ENCODE measurements around the gene MRPL14.
A peak's percentile ranks its signal among the peaks of the same experiment; 100 is the strongest.
"Not testable (repeated sequence)": the region's sequence is repeated elsewhere in the genome, so short reads cannot be mapped to it uniquely, and the experiment has no call there.

Gene MRPL14

GRCh38 chr6:44102527-44102926 lies 24.7 kb downstream of the MRPL14 start:
- Histone ChIP-seq H3K4me3 (ENCODE audit: low read depth in 1 of 2, low read length in 2 of 2) (no peak overlapping the region), H3K27ac (ENCODE audit: low read depth, low read length) (no peak overlapping the region), H3K36me3 (ENCODE audit: control insufficient read depth in 1 of 2, insufficient read depth in 2 of 2, low read length in 2 of 2) (peaks cover 7 to 41% of the 10 kb centered on the region in 2 donors)

GRCh38 chr6:44101832-44102231 lies 25.4 kb downstream of the MRPL14 start:
- Histone ChIP-seq H3K36me3 (ENCODE audit: control insufficient read depth in 1 of 2, insufficient read depth in 2 of 2, low read length in 2 of 2) (peaks cover 7 to 37% of the 10 kb centered on the region in 2 donors), H3K9me3 (ENCODE audit: control insufficient read depth in 1 of 2, low read length in 2 of 2) (no peaks in the 10 kb centered on the region), H3K9ac (ENCODE audit: low read depth in 1 of 2, low read length in 2 of 2) (no peak overlapping the region), H3K27ac (ENCODE audit: low read depth, low read length) (no peak overlapping the region), H3K4me1 (ENCODE audit: control insufficient read depth in 1 of 2, insufficient read depth in 2 of 2, low read length in 2 of 2) (no peaks in the 10 kb centered on the region), H3K27me3 (ENCODE audit: control insufficient read depth in 1 of 2, insufficient read depth in 2 of 2, low read length in 2 of 2) (no peaks in the 10 kb centered on the region), H3K4me3 (ENCODE audit: low read depth in 1 of 2, low read length in 2 of 2) (no peak overlapping the region)

More at GRCh38 chr6:44102527-44102926, 24.7 kb downstream of the MRPL14 start:
- Histone ChIP-seq H3K9ac (ENCODE audit: low read depth in 1 of 2, low read length in 2 of 2) (no peak overlapping the region), H3K27me3 (ENCODE audit: control insufficient read depth in 1 of 2, insufficient read depth in 2 of 2, low read length in 2 of 2) (no peaks in the 10 kb centered on the region), H3K4me1 (ENCODE audit: control insufficient read depth in 1 of 2, insufficient read depth in 2 of 2, low read length in 2 of 2) (no peaks in the 10 kb centered on the region), H3K9me3 (ENCODE audit: control insufficient read depth in 1 of 2, low read length in 2 of 2) (no peaks in the 10 kb centered on the region)

GRCh38 chr6:44100088-44100550 lies 27.1 kb downstream of the MRPL14 start:
- H3K27ac ChIP-seq (ENCODE audit: low read depth, low read length): no peak overlapping the region
- no peaks in the 10 kb centered on the region for H3K9me3 ChIP-seq (ENCODE audit: control insufficient read depth in 1 of 2, low read length in 2 of 2)
- no peak overlapping the region for H3K9ac ChIP-seq (ENCODE audit: low read depth in 1 of 2, low read length in 2 of 2)
- no peak overlapping the region for H3K4me3 ChIP-seq (ENCODE audit: low read depth in 1 of 2, low read length in 2 of 2)
- peaks cover 8 to 10% of the 10 kb centered on the region in 2 donors for H3K4me1 ChIP-seq (ENCODE audit: control insufficient read depth in 1 of 2, insufficient read depth in 2 of 2, low read length in 2 of 2)
- no peaks in the 10 kb centered on the region for H3K27me3 ChIP-seq (ENCODE audit: control insufficient read depth in 1 of 2, insufficient read depth in 2 of 2, low read length in 2 of 2)
- peaks cover 7 to 26% of the 10 kb centered on the region in 2 donors for H3K36me3 ChIP-seq (ENCODE audit: control insufficient read depth in 1 of 2, insufficient read depth in 2 of 2, low read length in 2 of 2)

- H3K36me3 ChIP-seq (ENCODE audit: control insufficient read depth in 1 of 2, insufficient read depth in 2 of 2, low read length in 2 of 2): peaks cover 5 to 20% of the 10 kb centered on the region in 2 donors
- H3K9ac ChIP-seq (ENCODE audit: low read depth in 1 of 2, low read length in 2 of 2): no peak overlapping the region
- no peak overlapping the region for H3K4me3 ChIP-seq (ENCODE audit: low read depth in 1 of 2, low read length in 2 of 2)
- no peaks in the 10 kb centered on the region for H3K9me3 ChIP-seq (ENCODE audit: control insufficient read depth in 1 of 2, low read length in 2 of 2)
- H3K4me1 ChIP-seq (ENCODE audit: control insufficient read depth in 1 of 2, insufficient read depth in 2 of 2, low read length in 2 of 2): peaks cover 16 to 18% of the 10 kb centered on the region in 2 donors
- no peak overlapping the region for H3K27ac ChIP-seq (ENCODE audit: low read depth, low read length)
- no peaks in the 10 kb centered on the region for H3K27me3 ChIP-seq (ENCODE audit: control insufficient read depth in 1 of 2, insufficient read depth in 2 of 2, low read length in 2 of 2)
These were observed 28.1 kb downstream of the MRPL14 start for GRCh38 chr6:44099192-44099591.

- Histone ChIP-seq H3K36me3 (ENCODE audit: control insufficient read depth in 1 of 2, insufficient read depth in 2 of 2, low read length in 2 of 2) (peaks cover 0 to 12% of the 10 kb centered on the region in 2 donors), H3K9me3 (ENCODE audit: control insufficient read depth in 1 of 2, low read length in 2 of 2) (no peaks in the 10 kb centered on the region), H3K27ac (ENCODE audit: low read depth, low read length) (no peak overlapping the region), H3K27me3 (ENCODE audit: control insufficient read depth in 1 of 2, insufficient read depth in 2 of 2, low read length in 2 of 2) (no peaks in the 10 kb centered on the region), H3K4me3 (ENCODE audit: low read depth in 1 of 2, low read length in 2 of 2) (no peak overlapping the region), H3K4me1 (ENCODE audit: control insufficient read depth in 1 of 2, insufficient read depth in 2 of 2, low read length in 2 of 2) (peaks cover 22 to 23% of the 10 kb centered on the region in 2 donors), H3K9ac (ENCODE audit: low read depth in 1 of 2, low read length in 2 of 2) (no peak overlapping the region)
These were observed 29.4 kb downstream of the MRPL14 start for GRCh38 chr6:44097782-44098317.

GRCh38 chr6:44096612-44097011 lies 30.6 kb downstream of the MRPL14 start:
- Histone ChIP-seq H3K27ac (ENCODE audit: low read depth, low read length) (no peak overlapping the region), H3K27me3 (ENCODE audit: control insufficient read depth in 1 of 2, insufficient read depth in 2 of 2, low read length in 2 of 2) (no peaks in the 10 kb centered on the region), H3K36me3 (ENCODE audit: control insufficient read depth in 1 of 2, insufficient read depth in 2 of 2, low read length in 2 of 2) (peaks cover 0 to 12% of the 10 kb centered on the region in 2 donors), H3K4me3 (ENCODE audit: low read depth in 1 of 2, low read length in 2 of 2) (no peak overlapping the region), H3K4me1 (ENCODE audit: control insufficient read depth in 1 of 2, insufficient read depth in 2 of 2, low read length in 2 of 2) (peaks cover 22 to 23% of the 10 kb centered on the region in 2 donors), H3K9me3 (ENCODE audit: control insufficient read depth in 1 of 2, low read length in 2 of 2) (no peaks in the 10 kb centered on the region), H3K9ac (ENCODE audit: low read depth in 1 of 2, low read length in 2 of 2) (no peak overlapping the region)

- not testable (repeated sequence) for H3K9me3 ChIP-seq (ENCODE audit: control insufficient read depth in 1 of 2, low read length in 2 of 2); H3K27me3 ChIP-seq (ENCODE audit: control insufficient read depth in 1 of 2, insufficient read depth in 2 of 2, low read length in 2 of 2); H3K36me3 ChIP-seq (ENCODE audit: control insufficient read depth in 1 of 2, insufficient read depth in 2 of 2, low read length in 2 of 2); H3K27ac ChIP-seq (ENCODE audit: low read depth, low read length)
- H3K4me3 ChIP-seq (ENCODE audit: low read depth in 1 of 2, low read length in 2 of 2): peak overlapping the region in 1 of 2 donors; percentile 9
- H3K9ac ChIP-seq (ENCODE audit: low read depth in 1 of 2, low read length in 2 of 2): peak overlapping the region; percentile 6 to 53
- peaks cover 22 to 23% of the 10 kb centered on the region in 2 donors for H3K4me1 ChIP-seq (ENCODE audit: control insufficient read depth in 1 of 2, insufficient read depth in 2 of 2, low read length in 2 of 2)
These were observed 32.0 kb downstream of the MRPL14 start for GRCh38 chr6:44095243-44095623.

GRCh38 chr6:44094403-44095242 lies 32.6 kb downstream of the MRPL14 start:
- Histone ChIP-seq H3K4me3 (ENCODE audit: low read depth in 1 of 2, low read length in 2 of 2) (peak overlapping the region in 1 of 2 donors; percentile 9), H3K9me3 (ENCODE audit: control insufficient read depth in 1 of 2, low read length in 2 of 2) (no peaks in the 10 kb centered on the region), H3K4me1 (ENCODE audit: control insufficient read depth in 1 of 2, insufficient read depth in 2 of 2, low read length in 2 of 2) (peaks cover 22 to 23% of the 10 kb centered on the region in 2 donors), H3K36me3 (ENCODE audit: control insufficient read depth in 1 of 2, insufficient read depth in 2 of 2, low read length in 2 of 2) (peaks cover 0 to 5% of the 10 kb centered on the region in 2 donors), H3K27ac (ENCODE audit: low read depth, low read length) (no peak overlapping the region), H3K27me3 (ENCODE audit: control insufficient read depth in 1 of 2, insufficient read depth in 2 of 2, low read length in 2 of 2) (no peaks in the 10 kb centered on the region), H3K9ac (ENCODE audit: low read depth in 1 of 2, low read length in 2 of 2) (peak overlapping the region; percentile 6 to 53)

- Histone ChIP-seq H3K27me3 (ENCODE audit: control insufficient read depth in 1 of 2, insufficient read depth in 2 of 2, low read length in 2 of 2) (no peaks in the 10 kb centered on the region), H3K36me3 (ENCODE audit: control insufficient read depth in 1 of 2, insufficient read depth in 2 of 2, low read length in 2 of 2) (no peaks in the 10 kb centered on the region), H3K27ac (ENCODE audit: low read depth, low read length) (no peak overlapping the region), H3K4me3 (ENCODE audit: low read depth in 1 of 2, low read length in 2 of 2) (no peak overlapping the region), H3K4me1 (ENCODE audit: control insufficient read depth in 1 of 2, insufficient read depth in 2 of 2, low read length in 2 of 2) (peaks cover 22 to 23% of the 10 kb centered on the region in 2 donors), H3K9ac (ENCODE audit: low read depth in 1 of 2, low read length in 2 of 2) (no peak overlapping the region), H3K9me3 (ENCODE audit: control insufficient read depth in 1 of 2, low read length in 2 of 2) (no peaks in the 10 kb centered on the region)
These were observed 33.4 kb downstream of the MRPL14 start for GRCh38 chr6:44093750-44094402.

GRCh38 chr6:44093066-44093465 lies 34.2 kb downstream of the MRPL14 start:
- Histone ChIP-seq H3K4me3 (ENCODE audit: low read depth in 1 of 2, low read length in 2 of 2) (no peak overlapping the region), H3K9me3 (ENCODE audit: control insufficient read depth in 1 of 2, low read length in 2 of 2) (no peaks in the 10 kb centered on the region), H3K9ac (ENCODE audit: low read depth in 1 of 2, low read length in 2 of 2) (no peak overlapping the region), H3K4me1 (ENCODE audit: control insufficient read depth in 1 of 2, insufficient read depth in 2 of 2, low read length in 2 of 2) (peaks cover 22 to 23% of the 10 kb centered on the region in 2 donors), H3K27me3 (ENCODE audit: control insufficient read depth in 1 of 2, insufficient read depth in 2 of 2, low read length in 2 of 2) (no peaks in the 10 kb centered on the region), H3K27ac (ENCODE audit: low read depth, low read length) (no peak overlapping the region), H3K36me3 (ENCODE audit: control insufficient read depth in 1 of 2, insufficient read depth in 2 of 2, low read length in 2 of 2) (no peaks in the 10 kb centered on the region)
